Activated B cell treated with CpG ODN at 0.5 μM for 24 hours (primary cell): ENCODE measurements around the gene BSND. TPM values are rescaled to one million over a fixed set of nuclear protein-coding genes. Genes with fewer than 3 reads are reported as not detected.

ENCODE experiments used
- ATAC-seq: fragments of 200-7000 bp; cut with Tn5 transposase; one replicate; pipeline ENCODE4 v1.10.0; 2021; ENCODE audit warnings: low read depth, mild to moderate bottlenecking, moderate library complexity
- CTCF ChIA-PET: fragments of 350-600 bp; sonication (Branson Sonifier 250); formaldehyde crosslinking; loops from one replicate; lab custom pipeline; 2021; ENCODE audit warnings: antibody characterized with exemption; lab: Charles Lee
- POLR2A ChIA-PET: fragments of 350-600 bp; sonication (Branson Sonifier 250); formaldehyde crosslinking; loops from one replicate; lab custom pipeline; 2021; ENCODE audit warnings: antibody characterized with exemption; lab: Charles Lee
- DNase-seq: peaks from one replicate; pipeline ENCODE4 v3.0.0; 2022
- H3K27ac Mint-ChIP-seq: one replicate; pipeline ENCODE4 v1.8.0; 2020; ENCODE audit warnings: mixed read lengths
- H3K27me3 Mint-ChIP-seq: one replicate; pipeline ENCODE4 v1.8.0; 2021; ENCODE audit warnings: mixed read lengths
- H3K36me3 Mint-ChIP-seq: one replicate; pipeline ENCODE4 v1.8.0; 2021; ENCODE audit warnings: low read depth, mixed read lengths
- H3K4me1 Mint-ChIP-seq: one replicate; pipeline ENCODE4 v1.8.0; 2021; ENCODE audit warnings: mixed read lengths
- H3K4me3 Mint-ChIP-seq: one replicate; pipeline ENCODE4 v1.8.0; 2020; ENCODE audit warnings: mild to moderate bottlenecking, mixed read lengths
- H3K9me3 Mint-ChIP-seq: one replicate; pipeline ENCODE4 v1.8.0; 2020; ENCODE audit warnings: mixed read lengths
- intact Hi-C: fragments of 100-400 bp; cut with micrococcal nuclease; formaldehyde crosslinking; loops from one replicate; pipeline ENCODE4 v1.15.1; 2024
- total RNA-seq: library from RNA; stranded (reverse); gene quantifications from 2 replicates; pipeline ENCODE4 v1.2.3, GENCODE V29; 2022
- TF ChIP-seq, protein P1 (sequence below): fragments of 200-600 bp; IDR thresholded peaks from one replicate; pipeline ENCODE4 v1.8.0; 2022; ENCODE audit warnings: antibody characterized with exemption, mild to moderate bottlenecking

BSND gene
- total RNA-seq, 1 donor from 2014 or later, result not detected

DNA sequence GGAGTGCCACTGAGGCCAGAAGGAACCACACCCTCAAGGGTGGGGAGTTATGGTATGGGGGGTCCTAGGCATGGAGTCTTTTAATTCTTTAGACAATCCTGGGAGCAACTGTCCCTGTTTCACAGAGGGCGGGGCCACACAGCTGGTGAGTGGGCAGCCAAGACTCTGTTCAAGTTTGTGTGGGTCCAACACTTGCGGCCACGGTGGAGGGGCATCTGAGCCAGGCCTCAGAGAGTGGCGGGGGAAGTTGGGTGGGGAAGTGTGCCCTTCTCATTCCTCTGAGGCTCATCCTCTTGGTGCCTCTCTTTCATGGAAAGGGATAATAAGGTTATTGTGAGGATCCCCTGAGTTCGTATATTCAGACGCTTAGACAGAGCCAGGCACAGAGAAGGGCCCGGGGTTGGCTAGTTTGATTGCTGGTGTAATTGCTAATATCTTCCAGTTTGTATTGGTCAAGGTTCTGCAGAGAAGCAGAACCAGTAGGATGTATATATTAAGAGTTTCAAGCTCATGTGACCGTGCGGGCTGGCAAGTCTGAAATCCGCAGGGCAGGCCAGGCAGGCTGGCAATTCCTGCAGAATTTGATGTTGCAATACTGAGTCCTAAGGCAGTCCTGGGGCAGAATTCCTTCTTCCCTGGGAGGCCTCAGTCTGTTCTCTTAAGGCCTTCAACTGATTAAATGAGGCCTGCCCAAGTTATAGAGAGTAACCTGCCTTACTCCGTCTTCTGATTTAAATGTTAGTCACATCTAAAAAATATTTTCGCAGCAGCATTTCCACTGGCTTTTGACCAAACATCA lies 56.5 kb downstream of the BSND start:
- Mint-ChIP-seq H3K27me3 (no peaks in the 10 kb centered on the region), H3K4me3 (no peak overlapping the region), H3K27ac (no peak overlapping the region), H3K36me3 (no peaks in the 10 kb centered on the region), H3K9me3 (no peaks in the 10 kb centered on the region), H3K4me1 (no peaks in the 10 kb centered on the region)
- POLR2A ChIA-PET, result no interaction called here
- CTCF ChIA-PET, result no interaction called here
- DNase-seq, result no peak
- intact Hi-C loops, result no loop called here
- TF ChIP-seq, protein P1, sequence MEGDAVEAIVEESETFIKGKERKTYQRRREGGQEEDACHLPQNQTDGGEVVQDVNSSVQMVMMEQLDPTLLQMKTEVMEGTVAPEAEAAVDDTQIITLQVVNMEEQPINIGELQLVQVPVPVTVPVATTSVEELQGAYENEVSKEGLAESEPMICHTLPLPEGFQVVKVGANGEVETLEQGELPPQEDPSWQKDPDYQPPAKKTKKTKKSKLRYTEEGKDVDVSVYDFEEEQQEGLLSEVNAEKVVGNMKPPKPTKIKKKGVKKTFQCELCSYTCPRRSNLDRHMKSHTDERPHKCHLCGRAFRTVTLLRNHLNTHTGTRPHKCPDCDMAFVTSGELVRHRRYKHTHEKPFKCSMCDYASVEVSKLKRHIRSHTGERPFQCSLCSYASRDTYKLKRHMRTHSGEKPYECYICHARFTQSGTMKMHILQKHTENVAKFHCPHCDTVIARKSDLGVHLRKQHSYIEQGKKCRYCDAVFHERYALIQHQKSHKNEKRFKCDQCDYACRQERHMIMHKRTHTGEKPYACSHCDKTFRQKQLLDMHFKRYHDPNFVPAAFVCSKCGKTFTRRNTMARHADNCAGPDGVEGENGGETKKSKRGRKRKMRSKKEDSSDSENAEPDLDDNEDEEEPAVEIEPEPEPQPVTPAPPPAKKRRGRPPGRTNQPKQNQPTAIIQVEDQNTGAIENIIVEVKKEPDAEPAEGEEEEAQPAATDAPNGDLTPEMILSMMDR, result no peak
- ATAC-seq, result no peak

DNA sequence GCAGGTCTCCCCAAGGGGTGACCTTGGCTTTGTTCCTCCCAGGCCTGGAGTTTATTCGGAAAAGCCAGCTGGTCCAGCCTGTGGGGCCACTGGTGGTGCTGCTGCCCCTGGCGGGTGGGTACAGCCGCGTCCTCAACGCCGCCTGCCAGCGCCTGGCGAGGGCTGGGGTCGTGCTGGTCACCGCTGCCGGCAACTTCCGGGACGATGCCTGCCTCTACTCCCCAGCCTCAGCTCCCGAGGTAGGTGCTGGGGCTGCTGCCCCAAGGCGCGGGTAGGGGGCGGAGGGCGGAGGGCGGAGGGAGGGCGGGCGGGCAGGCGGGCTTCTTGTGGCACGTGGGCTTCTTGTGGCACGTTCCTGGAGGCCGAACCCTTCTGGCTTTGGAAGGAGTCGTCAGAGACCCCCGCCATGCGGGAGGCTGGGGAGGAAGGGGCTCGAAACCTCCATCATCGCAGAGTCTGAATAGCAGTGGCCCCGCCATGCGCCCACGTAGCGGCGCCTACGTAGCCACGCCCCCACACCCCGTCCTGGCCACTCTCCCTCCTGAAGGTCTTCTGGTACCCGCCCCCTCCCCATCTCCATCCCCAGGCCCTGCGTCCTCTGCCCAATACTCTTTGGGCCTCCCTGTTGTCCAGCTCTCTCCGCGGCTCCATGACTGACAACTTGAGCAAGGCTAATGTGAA lies 57.4 kb downstream of the BSND start:
- Mint-ChIP-seq H3K4me1 (no peaks in the 10 kb centered on the region), H3K9me3 (no peaks in the 10 kb centered on the region), H3K36me3 (no peaks in the 10 kb centered on the region), H3K27ac (no peak overlapping the region), H3K4me3 (no peak overlapping the region), H3K27me3 (no peaks in the 10 kb centered on the region)
- ATAC-seq, result no peak
- TF ChIP-seq, protein P1, result no peak
- ChIA-PET POLR2A (no interaction called here), CTCF (no interaction called here)
- no peak for DNase-seq
- intact Hi-C loops, result no loop called here

DNA sequence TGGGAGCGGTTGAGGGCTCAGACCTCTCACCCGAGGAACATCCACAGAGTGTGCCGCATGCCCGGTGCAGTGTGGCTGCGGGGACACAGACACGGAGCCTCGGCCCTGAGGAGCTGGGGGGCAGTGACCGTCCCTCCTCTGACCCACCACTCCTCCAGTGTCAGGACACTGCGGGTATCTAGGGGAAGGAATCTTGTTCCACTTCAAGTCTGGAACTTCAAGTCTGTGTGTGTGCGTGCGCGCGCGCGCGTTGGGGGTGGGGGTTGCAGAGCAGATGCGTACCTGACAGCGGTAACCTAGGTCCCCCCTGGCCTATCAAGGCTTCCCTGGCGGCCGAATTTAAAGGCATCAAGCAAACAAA lies 57.9 kb downstream of the BSND start:
- no peaks in the 10 kb centered on the region for H3K27me3 Mint-ChIP-seq
- intact Hi-C loops, result no loop called here
- no peak overlapping the region for H3K27ac Mint-ChIP-seq
- POLR2A ChIA-PET, result no interaction called here
- TF ChIP-seq, protein P1, result no peak
- DNase-seq (no peak), ATAC-seq (no peak)
- no peaks in the 10 kb centered on the region for H3K36me3 Mint-ChIP-seq
- CTCF ChIA-PET, result no interaction called here
- H3K4me3 Mint-ChIP-seq, result no peak overlapping the region
- no peaks in the 10 kb centered on the region for H3K4me1 Mint-ChIP-seq
- no peaks in the 10 kb centered on the region for H3K9me3 Mint-ChIP-seq

DNA sequence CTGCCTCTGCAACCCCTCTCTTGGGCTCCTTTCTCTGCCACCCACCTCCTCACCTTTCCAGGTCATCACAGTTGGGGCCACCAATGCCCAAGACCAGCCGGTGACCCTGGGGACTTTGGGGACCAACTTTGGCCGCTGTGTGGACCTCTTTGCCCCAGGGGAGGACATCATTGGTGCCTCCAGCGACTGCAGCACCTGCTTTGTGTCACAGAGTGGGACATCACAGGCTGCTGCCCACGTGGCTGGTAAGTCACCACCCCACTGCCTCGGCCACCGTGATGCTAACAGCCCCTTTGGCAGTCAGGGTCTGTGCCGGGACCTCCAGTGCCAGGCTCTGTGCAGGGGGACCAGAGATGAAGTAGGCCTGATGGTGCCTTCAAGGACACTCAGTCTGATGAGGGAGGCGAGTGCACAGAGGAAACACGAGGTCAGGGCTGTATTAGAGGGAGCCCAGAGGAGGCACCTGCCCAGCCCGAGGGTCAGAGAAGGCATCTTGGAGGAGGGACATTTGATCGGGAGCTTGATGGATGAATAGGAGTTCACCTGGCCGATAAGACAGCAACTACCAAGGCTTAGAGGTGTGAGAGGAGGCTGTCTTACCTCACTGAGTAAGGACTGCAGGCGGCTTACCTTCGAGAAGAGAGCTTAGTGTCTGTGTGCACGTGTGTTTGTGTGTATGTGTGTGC lies 58.7 kb downstream of the BSND start:
- DNase-seq (no peak), ATAC-seq (no peak)
- no peaks in the 10 kb centered on the region for H3K27me3 Mint-ChIP-seq
- intact Hi-C loops, result no loop called here
- TF ChIP-seq, protein P1, result no peak
- no peaks in the 10 kb centered on the region for H3K9me3 Mint-ChIP-seq
- H3K4me3 Mint-ChIP-seq, result no peak overlapping the region
- H3K36me3 Mint-ChIP-seq, result no peaks in the 10 kb centered on the region
- H3K27ac Mint-ChIP-seq, result no peak overlapping the region
- POLR2A ChIA-PET, result no interaction called here
- H3K4me1 Mint-ChIP-seq, result no peaks in the 10 kb centered on the region
- CTCF ChIA-PET, result no interaction called here

DNA sequence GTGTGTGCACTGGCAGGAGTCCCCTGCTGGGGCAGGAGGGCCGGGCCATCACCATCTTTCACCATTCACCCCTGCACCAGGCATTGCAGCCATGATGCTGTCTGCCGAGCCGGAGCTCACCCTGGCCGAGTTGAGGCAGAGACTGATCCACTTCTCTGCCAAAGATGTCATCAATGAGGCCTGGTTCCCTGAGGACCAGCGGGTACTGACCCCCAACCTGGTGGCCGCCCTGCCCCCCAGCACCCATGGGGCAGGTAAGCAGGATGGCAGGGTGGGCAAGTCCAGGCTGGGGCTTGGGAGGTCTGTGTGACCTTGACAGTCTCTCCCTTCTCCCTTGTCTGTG lies 59.2 kb downstream of the BSND start:
- Mint-ChIP-seq H3K4me3 (no peak overlapping the region), H3K36me3 (no peaks in the 10 kb centered on the region), H3K9me3 (no peaks in the 10 kb centered on the region), H3K27ac (no peak overlapping the region), H3K4me1 (no peaks in the 10 kb centered on the region), H3K27me3 (no peaks in the 10 kb centered on the region)
- ChIA-PET CTCF (no interaction called here), POLR2A (no interaction called here)
- no peak for DNase-seq
- TF ChIP-seq, protein P1, result no peak
- intact Hi-C loops, result no loop called here
- ATAC-seq, result no peak
